ENCODE results near the gene FNBP1L. TPM values are rescaled to one million over a fixed set of nuclear protein-coding genes. Genes with fewer than 3 reads are reported as not detected.

Gene FNBP1L
- total RNA-seq, 2 donors from 2014 or later: 12.2 to 13.2 TPM

DNA sequence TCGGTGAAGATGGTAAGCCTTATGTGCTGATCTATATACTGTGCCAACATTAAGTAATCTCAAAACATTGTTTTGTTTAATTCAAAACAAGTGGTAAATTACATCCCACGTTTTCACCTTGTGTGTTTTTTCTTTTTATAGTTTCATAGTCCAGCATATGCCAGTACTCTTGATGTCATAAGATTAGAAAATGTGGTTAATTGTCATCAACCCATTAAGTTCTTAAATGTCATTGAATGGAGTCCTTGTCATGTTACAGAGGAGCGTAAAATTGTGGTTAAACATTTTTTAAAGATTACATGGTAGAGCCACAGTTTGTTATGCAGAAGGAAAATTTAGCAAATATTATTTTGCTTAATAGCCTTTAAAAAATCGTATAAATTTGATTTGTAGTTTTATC is 93.1 kb downstream of the FNBP1L start:
- ATAC-seq (ENCODE audit: insufficient number of reproducible peaks, low FRiP score, low read depth) (no peak), DNase-seq (ENCODE audit: low spot score) (no peak)
- TF ChIP-seq CTCF (IDR thresholded peaks at IDR 0.05): no peak
- no peaks in the 10 kb centered on the region for H3K36me3 ChIP-seq
- H3K9me3 ChIP-seq: no peaks in the 10 kb centered on the region
- H3K4me1 ChIP-seq (ENCODE audit: control insufficient read depth in 1 of 2, low read depth in 2 of 2): no peaks in the 10 kb centered on the region
- H3K27ac ChIP-seq: no peak overlapping the region
- H3K27me3 ChIP-seq (replicated peaks; ENCODE audit: insufficient read depth): no peaks in the 10 kb centered on the region
- H3K4me3 ChIP-seq: no peak overlapping the region

- Histone ChIP-seq H3K4me3 (no peak overlapping the region), H3K36me3 (no peaks in the 10 kb centered on the region), H3K27ac (no peak overlapping the region), H3K4me1 (ENCODE audit: control insufficient read depth in 1 of 2, low read depth in 2 of 2) (no peaks in the 10 kb centered on the region), H3K9me3 (no peaks in the 10 kb centered on the region), H3K27me3 (replicated peaks; ENCODE audit: insufficient read depth) (no peaks in the 10 kb centered on the region)
- no peak for ATAC-seq (ENCODE audit: insufficient number of reproducible peaks, low FRiP score, low read depth)
- no peak for TF ChIP-seq CTCF (IDR thresholded peaks at IDR 0.05)
- DNase-seq (ENCODE audit: low spot score): no peak
Measured at GRCh38 chr1:93542398-93542797, 94.5 kb downstream of the FNBP1L start.

GRCh38 chr1:93546162-93546863 is 98.4 kb downstream of the FNBP1L start:
- no peak for TF ChIP-seq CTCF (IDR thresholded peaks at IDR 0.05)
- Histone ChIP-seq H3K4me3 (no peak overlapping the region), H3K36me3 (no peaks in the 10 kb centered on the region), H3K27me3 (replicated peaks; ENCODE audit: insufficient read depth) (no peaks in the 10 kb centered on the region), H3K9me3 (no peaks in the 10 kb centered on the region), H3K27ac (no peak overlapping the region), H3K4me1 (ENCODE audit: control insufficient read depth in 1 of 2, low read depth in 2 of 2) (no peaks in the 10 kb centered on the region)
- ATAC-seq (ENCODE audit: insufficient number of reproducible peaks, low FRiP score, low read depth): no peak
- DNase-seq (ENCODE audit: low spot score): no peak

DNA sequence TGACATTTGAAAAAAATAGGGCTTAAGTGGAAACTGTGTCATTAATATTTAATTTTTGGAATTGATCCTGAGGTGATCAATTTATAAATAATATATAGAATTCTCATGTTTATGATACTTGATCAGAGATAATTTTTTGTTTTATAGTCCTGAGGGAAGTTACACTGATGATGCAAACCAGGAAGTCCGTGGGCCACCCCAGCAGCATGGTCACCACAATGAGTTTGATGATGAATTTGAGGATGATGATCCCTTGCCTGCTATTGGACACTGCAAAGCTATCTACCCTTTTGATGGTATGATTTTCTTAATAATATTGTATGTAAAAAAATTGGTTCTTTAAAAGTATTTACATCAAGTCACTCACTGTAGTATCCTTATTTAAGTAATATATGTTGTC is 101.2 kb downstream of the FNBP1L start:
- H3K4me1 ChIP-seq (ENCODE audit: control insufficient read depth in 1 of 2, low read depth in 2 of 2): peaks cover 4 to 7% of the 10 kb centered on the region in 2 donors
- no peak overlapping the region for H3K4me3 ChIP-seq
- no peak overlapping the region for H3K27ac ChIP-seq
- no peak for TF ChIP-seq CTCF (IDR thresholded peaks at IDR 0.05)
- DNase-seq (ENCODE audit: low spot score) (no peak), ATAC-seq (ENCODE audit: insufficient number of reproducible peaks, low FRiP score, low read depth) (no peak)
- H3K36me3 ChIP-seq: no peaks in the 10 kb centered on the region
- no peaks in the 10 kb centered on the region for H3K27me3 ChIP-seq (replicated peaks; ENCODE audit: insufficient read depth)
- H3K9me3 ChIP-seq: no peaks in the 10 kb centered on the region

- DNase-seq (ENCODE audit: low spot score) (no peak), ATAC-seq (ENCODE audit: insufficient number of reproducible peaks, low FRiP score, low read depth) (no peak)
- TF ChIP-seq CTCF (IDR thresholded peaks at IDR 0.05): no peak
- no peaks in the 10 kb centered on the region for H3K36me3 ChIP-seq
- H3K4me1 ChIP-seq (ENCODE audit: control insufficient read depth in 1 of 2, low read depth in 2 of 2): peaks cover 10 to 13% of the 10 kb centered on the region in 2 donors
- H3K27me3 ChIP-seq (replicated peaks; ENCODE audit: insufficient read depth): no peaks in the 10 kb centered on the region
- no peaks in the 10 kb centered on the region for H3K9me3 ChIP-seq
- no peak overlapping the region for H3K27ac ChIP-seq
- H3K4me3 ChIP-seq: no peak overlapping the region
Measured at GRCh38 chr1:93549811-93550210, 101.9 kb downstream of the FNBP1L start.
